Stimulated activated effector memory CD8-positive, alpha-beta T cell treated with anti-CD3 and anti-CD28 coated beads, Interleukin-12 subunit alpha, Interleukin-12 subunit beta, amount 100 ng/mL, for 72 hours (primary cell): ENCODE measurements around the gene HDAC1.
"Not testable (repeated sequence)": the region's sequence is repeated elsewhere in the genome, so short reads cannot be mapped to it uniquely, and the experiment has no call there.

Source experiments
- ATAC-seq: fragments of 150-1000 bp; cut with Tn5 transposase; 2 replicates; pipeline ENCODE4 v1.10.0; 2021
- DNase-seq, 2 donors: peaks; one replicate each; pipeline ENCODE4 v3.0.0; 2021 to 2022; ENCODE audit warnings: low spot score in 2 of 2
- H3K27ac Mint-ChIP-seq: one replicate; pipeline ENCODE4 v1.8.0; 2022; ENCODE audit warnings: mild to moderate bottlenecking, mixed read lengths
- H3K36me3 Mint-ChIP-seq: one replicate; pipeline ENCODE4 v1.8.0; 2022; ENCODE audit warnings: mild to moderate bottlenecking, mixed read lengths
- H3K4me1 Mint-ChIP-seq: one replicate; pipeline ENCODE4 v1.8.0; 2022; ENCODE audit warnings: mixed read lengths
- H3K4me3 Mint-ChIP-seq: one replicate; pipeline ENCODE4 v1.8.0; 2022; ENCODE audit warnings: mild to moderate bottlenecking, mixed read lengths
- H3K9me3 Mint-ChIP-seq: one replicate; pipeline ENCODE4 v1.8.0; 2022; ENCODE audit warnings: mixed read lengths

HDAC1 gene

GRCh38 chr1:32342704-32343103, 50.8 kb downstream of the HDAC1 start:
- Mint-ChIP-seq H3K4me3 (no peak overlapping the region), H3K36me3 (no peaks in the 10 kb centered on the region), H3K27ac (no peak overlapping the region), H3K4me1 (peaks cover 63% of the 10 kb centered on the region), H3K9me3 (no peaks in the 10 kb centered on the region)
- DNase-seq (no peak), ATAC-seq (no peak)

- Mint-ChIP-seq H3K27ac (peak overlapping the region; percentile 68), H3K36me3 (no peaks in the 10 kb centered on the region), H3K4me1 (peaks cover 53% of the 10 kb centered on the region), H3K9me3 (no peaks in the 10 kb centered on the region), H3K4me3 (no peak overlapping the region)
- ATAC-seq (no peak), DNase-seq (no peak)
These were observed 53.5 kb downstream of the HDAC1 start for GRCh38 chr1:32345289-32345827.

GRCh38 chr1:32346532-32347157, 54.8 kb downstream of the HDAC1 start:
- DNase-seq (no peak), ATAC-seq (no peak)
- Mint-ChIP-seq H3K36me3 (no peaks in the 10 kb centered on the region), H3K9me3 (no peaks in the 10 kb centered on the region), H3K27ac (no peak overlapping the region), H3K4me1 (peaks cover 57% of the 10 kb centered on the region), H3K4me3 (no peak overlapping the region)

- peaks cover 57% of the 10 kb centered on the region for H3K4me1 Mint-ChIP-seq
- DNase-seq, result no peak
- peak overlapping the region; percentile 84 for H3K27ac Mint-ChIP-seq
- no peaks in the 10 kb centered on the region for H3K9me3 Mint-ChIP-seq
- H3K4me3 Mint-ChIP-seq, result no peak overlapping the region
- ATAC-seq, result no peak
- H3K36me3 Mint-ChIP-seq, result peaks cover 11% of the 10 kb centered on the region
These were observed 57.4 kb downstream of the HDAC1 start for GRCh38 chr1:32349211-32349708.

- DNase-seq (peak in 1 of 2 donors; percentile 91), ATAC-seq (peak; percentile 66)
- Mint-ChIP-seq H3K4me3 (peak overlapping the region; percentile 66), H3K4me1 (peaks cover 45% of the 10 kb centered on the region), H3K36me3 (peaks cover 17% of the 10 kb centered on the region), H3K9me3 (no peaks in the 10 kb centered on the region), H3K27ac (peak overlapping the region; percentile 54)
These were observed 59.0 kb downstream of the HDAC1 start for GRCh38 chr1:32350785-32351398.

- Mint-ChIP-seq H3K4me1 (peaks cover 38% of the 10 kb centered on the region), H3K36me3 (peaks cover 17% of the 10 kb centered on the region), H3K4me3 (peak overlapping the region; percentile 66), H3K27ac (peak overlapping the region; percentile 54), H3K9me3 (no peaks in the 10 kb centered on the region)
- ATAC-seq (peak; percentile 92), DNase-seq (peak; percentile 74 to 92)
These were observed 59.7 kb downstream of the HDAC1 start for GRCh38 chr1:32351399-32352238.

- Mint-ChIP-seq H3K27ac (peak overlapping the region; percentile 39), H3K4me3 (peak overlapping the region; percentile 66), H3K4me1 (peaks cover 35% of the 10 kb centered on the region), H3K9me3 (no peaks in the 10 kb centered on the region), H3K36me3 (peaks cover 17% of the 10 kb centered on the region)
- no peak for ATAC-seq
- DNase-seq, result no peak
These were observed 60.4 kb downstream of the HDAC1 start for GRCh38 chr1:32352239-32352745.

GRCh38 chr1:32352831-32353383, 61.0 kb downstream of the HDAC1 start:
- peak overlapping the region; percentile 39 for H3K27ac Mint-ChIP-seq
- ATAC-seq, result no peak
- peaks cover 35% of the 10 kb centered on the region for H3K4me1 Mint-ChIP-seq
- H3K9me3 Mint-ChIP-seq, result no peaks in the 10 kb centered on the region
- peak overlapping the region; percentile 66 for H3K4me3 Mint-ChIP-seq
- H3K36me3 Mint-ChIP-seq, result peaks cover 23% of the 10 kb centered on the region
- DNase-seq, result no peak

GRCh38 chr1:32353431-32353830, 61.5 kb downstream of the HDAC1 start:
- no peak for DNase-seq
- H3K9me3 Mint-ChIP-seq, result no peaks in the 10 kb centered on the region
- peaks cover 23% of the 10 kb centered on the region for H3K36me3 Mint-ChIP-seq
- peak overlapping the region; percentile 66 for H3K4me3 Mint-ChIP-seq
- peak overlapping the region; percentile 39 for H3K27ac Mint-ChIP-seq
- H3K4me1 Mint-ChIP-seq, result peaks cover 32% of the 10 kb centered on the region
- no peak for ATAC-seq

- Mint-ChIP-seq H3K4me3 (no peak overlapping the region), H3K27ac (no peak overlapping the region)
These were observed 62.1 kb downstream of the HDAC1 start for GRCh38 chr1:32353886-32354570.

GRCh38 chr1:32355778-32356177, 63.9 kb downstream of the HDAC1 start:
- not testable (repeated sequence) for H3K27ac Mint-ChIP-seq, H3K4me3 Mint-ChIP-seq, ATAC-seq, H3K9me3 Mint-ChIP-seq, DNase-seq
- Mint-ChIP-seq H3K36me3 (peaks cover 30% of the 10 kb centered on the region), H3K4me1 (peaks cover 32% of the 10 kb centered on the region)

More at GRCh38 chr1:32353886-32354570, 62.1 kb downstream of the HDAC1 start:
- H3K4me1 Mint-ChIP-seq, result peaks cover 26% of the 10 kb centered on the region
- no peaks in the 10 kb centered on the region for H3K9me3 Mint-ChIP-seq
- peaks cover 26% of the 10 kb centered on the region for H3K36me3 Mint-ChIP-seq
- DNase-seq (no peak), ATAC-seq (no peak)

- Mint-ChIP-seq H3K4me3 (no peak overlapping the region), H3K27ac (peak overlapping the region; percentile 7), H3K4me1 (peaks cover 34% of the 10 kb centered on the region), H3K9me3 (no peaks in the 10 kb centered on the region), H3K36me3 (peaks cover 30% of the 10 kb centered on the region)
- ATAC-seq (no peak), DNase-seq (no peak)
These were observed 64.6 kb downstream of the HDAC1 start for GRCh38 chr1:32356478-32356877.

GRCh38 chr1:32357614-32358013, 65.7 kb downstream of the HDAC1 start:
- H3K9me3 Mint-ChIP-seq, result no peaks in the 10 kb centered on the region
- DNase-seq (no peak), ATAC-seq (no peak)
- no peak overlapping the region for H3K4me3 Mint-ChIP-seq
- no peak overlapping the region for H3K27ac Mint-ChIP-seq
- peaks cover 39% of the 10 kb centered on the region for H3K4me1 Mint-ChIP-seq
- H3K36me3 Mint-ChIP-seq, result peaks cover 28% of the 10 kb centered on the region

- H3K36me3 Mint-ChIP-seq, result peaks cover 33% of the 10 kb centered on the region
- no peak overlapping the region for H3K27ac Mint-ChIP-seq
- no peaks in the 10 kb centered on the region for H3K9me3 Mint-ChIP-seq
These were observed 66.6 kb downstream of the HDAC1 start for GRCh38 chr1:32358435-32358834.

More at GRCh38 chr1:32358435-32358834, 66.6 kb downstream of the HDAC1 start:
- ATAC-seq, result no peak
- Mint-ChIP-seq H3K4me3 (no peak overlapping the region), H3K4me1 (peaks cover 36% of the 10 kb centered on the region)
- DNase-seq, result no peak
